Loucy (cell line): ENCODE data around the gene MAP7.

Experiments used
- H2AFZ ChIP-seq: fragments of 200-600 bp; sonication (generic); 2 replicates; pipeline ENCODE4 v1.6.0; 2016; ENCODE audit warnings: antibody characterized with exemption, mild to moderate bottlenecking, low read length, moderate library complexity
- H3F3A ChIP-seq: fragments of 200-600 bp; 2 replicates; pipeline ENCODE4 v1.6.0; 2016; ENCODE audit warnings: antibody characterized with exemption, low read depth, mild to moderate bottlenecking
- H3K27me3 ChIP-seq: fragments of 200-600 bp; sonication (generic); 2 replicates; pipeline ENCODE4 v1.6.1; 2014; ENCODE audit warnings: low read length, mild to moderate bottlenecking; ENCODE audit not compliant: insufficient read depth, poor library complexity, severe bottlenecking
- H3K36me3 ChIP-seq: fragments of 200-600 bp; sonication (generic); 2 replicates; pipeline ENCODE4 v1.6.1; 2016; ENCODE audit warnings: low read length; ENCODE audit not compliant: insufficient read depth
- H3K4me1 ChIP-seq: fragments of 200-600 bp; sonication (generic); 2 replicates; pipeline ENCODE4 v1.5.1; 2014; ENCODE audit warnings: low read length, mild to moderate bottlenecking; ENCODE audit not compliant: insufficient read depth, poor library complexity, severe bottlenecking
- H3K4me2 ChIP-seq: fragments of 200-600 bp; sonication (generic); 2 replicates; pipeline ENCODE4 v1.6.0; 2014; ENCODE audit warnings: antibody characterized with exemption, low read length, low read depth, mild to moderate bottlenecking; ENCODE audit not compliant: poor library complexity, severe bottlenecking
- H3K4me3 ChIP-seq: fragments of 200-600 bp; sonication (generic); 2 replicates; pipeline ENCODE4 v1.5.1; 2014; ENCODE audit warnings: low read length, mild to moderate bottlenecking, mixed read lengths; ENCODE audit not compliant: poor library complexity, severe bottlenecking
- H3K79me2 ChIP-seq: fragments of 200-600 bp; sonication (generic); 2 replicates; pipeline ENCODE4 v1.6.1; 2014; ENCODE audit warnings: low read length; ENCODE audit not compliant: insufficient read depth
- H3K9ac ChIP-seq: fragments of 200-600 bp; sonication (generic); 2 replicates; pipeline ENCODE4 v1.6.0; 2014; ENCODE audit warnings: mild to moderate bottlenecking, low read depth, low read length, moderate library complexity; ENCODE audit not compliant: poor library complexity, severe bottlenecking
- H3K9me2 ChIP-seq: fragments of 200-600 bp; sonication (generic); replicated peaks from 2 replicates; pipeline ENCODE4 v1.6.1; 2016; ENCODE audit warnings: low read depth, low read length, mixed read lengths
- H3K9me3 ChIP-seq: fragments of 200-600 bp; sonication (generic); 2 replicates; pipeline ENCODE4 v1.6.1; 2014; ENCODE audit warnings: mild to moderate bottlenecking, antibody characterized with exemption, low read length, low read depth; ENCODE audit not compliant: insufficient read depth
- H4K20me1 ChIP-seq: fragments of 200-600 bp; sonication (generic); 2 replicates; pipeline ENCODE4 v1.6.0; 2014; ENCODE audit warnings: antibody characterized with exemption, low read length, mild to moderate bottlenecking; ENCODE audit not compliant: insufficient read depth, poor library complexity, severe bottlenecking
- CTCF ChIP-seq: fragments of 200-600 bp; sonication (generic); conservative IDR thresholded peaks from 2 replicates; pipeline ENCODE4 v1.5.1; 2014; ENCODE audit warnings: mild to moderate bottlenecking, antibody characterized with exemption, low read length
- EZH2phosphoT487 ChIP-seq: fragments of 200-600 bp; IDR thresholded peaks from 2 replicates; pipeline ENCODE4 v1.6.1; 2018; ENCODE audit warnings: antibody characterized with exemption, mild to moderate bottlenecking, moderate library complexity, borderline replicate concordance

Gene MAP7

GRCh38 chr6:136538836-136539235 lies 11.4 kb downstream of the MAP7 start:
- H4K20me1 ChIP-seq = no peaks in the 10 kb centered on the region
- H3F3A ChIP-seq = no peaks in the 10 kb centered on the region
- no peaks in the 10 kb centered on the region for H3K9me2 ChIP-seq
- H2AFZ ChIP-seq = no peak overlapping the region
- H3K27me3 ChIP-seq = peaks cover 6% of the 10 kb centered on the region
- H3K4me3 ChIP-seq = no peak overlapping the region
- H3K9me3 ChIP-seq = no peaks in the 10 kb centered on the region
- peaks cover 4% of the 10 kb centered on the region for H3K4me1 ChIP-seq
- no peaks in the 10 kb centered on the region for H3K79me2 ChIP-seq
- H3K4me2 ChIP-seq = no peak overlapping the region
- TF ChIP-seq EZH2phosphoT487 = no peak
- TF ChIP-seq CTCF = no peak
- H3K36me3 ChIP-seq = no peaks in the 10 kb centered on the region
- H3K9ac ChIP-seq = no peak overlapping the region

GRCh38 chr6:136535880-136536650 lies 14.2 kb downstream of the MAP7 start:
- TF ChIP-seq CTCF = no peak
- no peak for TF ChIP-seq EZH2phosphoT487
- H3K4me1 ChIP-seq = peaks cover 4% of the 10 kb centered on the region
- H3K36me3 ChIP-seq = no peaks in the 10 kb centered on the region
- H4K20me1 ChIP-seq = no peaks in the 10 kb centered on the region
- H3K4me3 ChIP-seq = no peak overlapping the region
- H3K9me3 ChIP-seq = no peaks in the 10 kb centered on the region
- no peak overlapping the region for H3K9ac ChIP-seq
- H3K27me3 ChIP-seq = peaks cover 6% of the 10 kb centered on the region
- no peak overlapping the region for H2AFZ ChIP-seq
- H3F3A ChIP-seq = no peaks in the 10 kb centered on the region
- H3K9me2 ChIP-seq = no peaks in the 10 kb centered on the region
- H3K4me2 ChIP-seq = no peak overlapping the region
- H3K79me2 ChIP-seq = no peaks in the 10 kb centered on the region

- H3F3A ChIP-seq = no peaks in the 10 kb centered on the region
- TF ChIP-seq CTCF (no peak), EZH2phosphoT487 (no peak)
- H3K4me1 ChIP-seq = peaks cover 4% of the 10 kb centered on the region
- no peaks in the 10 kb centered on the region for H4K20me1 ChIP-seq
- no peaks in the 10 kb centered on the region for H3K9me3 ChIP-seq
- H3K27me3 ChIP-seq = peaks cover 6% of the 10 kb centered on the region
- no peaks in the 10 kb centered on the region for H3K79me2 ChIP-seq
- no peaks in the 10 kb centered on the region for H3K9me2 ChIP-seq
- no peak overlapping the region for H3K9ac ChIP-seq
- no peaks in the 10 kb centered on the region for H3K36me3 ChIP-seq
- no peak overlapping the region for H3K4me2 ChIP-seq
- H2AFZ ChIP-seq = no peak overlapping the region
- H3K4me3 ChIP-seq = no peak overlapping the region
Observed at GRCh38 chr6:136535017-136535765, 15.0 kb downstream of the MAP7 start.
